DND-41 (cell line): Measurements from ENCODE around the gene TPO.

Experiments
- EZH2 ChIP-seq: IDR thresholded peaks from 3 replicates; pipeline ENCODE4 v1.6.1; 2012; ENCODE audit warnings: borderline replicate concordance, low read depth, mild to moderate bottlenecking, moderate library complexity, low read length, inconsistent platforms; ENCODE audit not compliant: severe bottlenecking
- TF ChIP-seq, protein P1 (sequence below): IDR thresholded peaks from 2 replicates; pipeline ENCODE4 v1.5.1; 2012; ENCODE audit warnings: borderline replicate concordance, low read length, moderate library complexity, mild to moderate bottlenecking; ENCODE audit not compliant: poor library complexity, severe bottlenecking; ENCODE audit errors: extremely low read depth

DNA sequence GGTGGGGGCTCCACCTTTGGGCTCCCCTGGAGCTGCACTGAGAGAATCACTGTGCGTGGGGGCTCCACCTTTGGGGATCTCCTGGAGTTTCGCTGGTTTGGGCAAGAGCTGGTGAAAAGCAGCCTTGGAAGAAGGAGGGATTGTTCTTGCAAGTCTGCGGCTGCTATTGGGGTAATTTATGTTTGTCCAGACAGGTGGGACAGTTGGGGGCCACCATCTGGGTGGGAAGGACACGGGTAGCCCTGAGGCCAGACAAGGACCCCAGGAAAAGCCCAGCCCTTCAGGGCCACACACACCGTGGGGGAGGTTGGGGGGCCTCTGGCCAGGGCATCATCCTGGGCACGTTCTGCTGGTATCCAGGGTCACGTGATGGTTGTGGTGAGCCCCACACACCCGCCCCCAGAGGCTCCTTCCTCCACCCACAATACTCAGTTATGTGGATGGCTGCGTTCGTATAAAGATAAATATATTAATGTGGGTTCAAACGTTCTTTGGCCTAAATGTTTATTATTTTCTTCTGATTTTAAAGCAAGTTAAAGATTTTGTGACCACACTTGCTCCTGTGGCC is 47.7 kb downstream of the TPO start:
- TF ChIP-seq, protein P1, sequence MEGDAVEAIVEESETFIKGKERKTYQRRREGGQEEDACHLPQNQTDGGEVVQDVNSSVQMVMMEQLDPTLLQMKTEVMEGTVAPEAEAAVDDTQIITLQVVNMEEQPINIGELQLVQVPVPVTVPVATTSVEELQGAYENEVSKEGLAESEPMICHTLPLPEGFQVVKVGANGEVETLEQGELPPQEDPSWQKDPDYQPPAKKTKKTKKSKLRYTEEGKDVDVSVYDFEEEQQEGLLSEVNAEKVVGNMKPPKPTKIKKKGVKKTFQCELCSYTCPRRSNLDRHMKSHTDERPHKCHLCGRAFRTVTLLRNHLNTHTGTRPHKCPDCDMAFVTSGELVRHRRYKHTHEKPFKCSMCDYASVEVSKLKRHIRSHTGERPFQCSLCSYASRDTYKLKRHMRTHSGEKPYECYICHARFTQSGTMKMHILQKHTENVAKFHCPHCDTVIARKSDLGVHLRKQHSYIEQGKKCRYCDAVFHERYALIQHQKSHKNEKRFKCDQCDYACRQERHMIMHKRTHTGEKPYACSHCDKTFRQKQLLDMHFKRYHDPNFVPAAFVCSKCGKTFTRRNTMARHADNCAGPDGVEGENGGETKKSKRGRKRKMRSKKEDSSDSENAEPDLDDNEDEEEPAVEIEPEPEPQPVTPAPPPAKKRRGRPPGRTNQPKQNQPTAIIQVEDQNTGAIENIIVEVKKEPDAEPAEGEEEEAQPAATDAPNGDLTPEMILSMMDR = no peak
- TF ChIP-seq EZH2 = no peak
